NCI-H2196 treated with DMSO at 0.1 percent for 48 hours (cell line): Measurements from ENCODE around the gene DEGS2.
"Not testable (repeated sequence)": the region's sequence is repeated elsewhere in the genome, so short reads cannot be mapped to it uniquely, and the experiment has no call there.

Experiments
- DNase-seq: peaks from one replicate; lab custom pipeline; 2025; ENCODE audit not compliant: unreplicated experiment; lab: John Stamatoyannopoulos, UW

The DEGS2 gene

DNA sequence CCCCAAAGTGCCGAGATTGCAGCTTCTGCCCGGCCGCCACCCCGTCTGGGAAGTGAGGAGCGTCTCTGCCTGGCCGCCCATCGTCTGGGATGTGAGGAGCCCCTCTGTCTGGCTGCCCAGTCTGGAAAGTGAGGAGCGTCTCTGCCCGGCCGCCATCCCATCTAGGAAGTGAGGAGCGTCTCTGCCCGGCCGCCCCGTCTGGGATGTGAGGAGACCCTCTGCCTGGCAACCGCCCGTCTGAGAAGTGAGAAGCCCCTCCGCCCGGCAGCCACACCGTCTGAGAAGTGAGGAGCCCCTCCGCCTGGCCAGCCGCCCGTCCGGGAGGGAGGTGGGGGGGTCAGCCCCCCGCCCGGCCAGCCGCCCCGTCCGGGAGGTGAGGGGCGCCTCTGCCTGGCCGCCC, 21.2 kb upstream of the DEGS2 start:
- DNase-seq, result not testable (repeated sequence)

DNA sequence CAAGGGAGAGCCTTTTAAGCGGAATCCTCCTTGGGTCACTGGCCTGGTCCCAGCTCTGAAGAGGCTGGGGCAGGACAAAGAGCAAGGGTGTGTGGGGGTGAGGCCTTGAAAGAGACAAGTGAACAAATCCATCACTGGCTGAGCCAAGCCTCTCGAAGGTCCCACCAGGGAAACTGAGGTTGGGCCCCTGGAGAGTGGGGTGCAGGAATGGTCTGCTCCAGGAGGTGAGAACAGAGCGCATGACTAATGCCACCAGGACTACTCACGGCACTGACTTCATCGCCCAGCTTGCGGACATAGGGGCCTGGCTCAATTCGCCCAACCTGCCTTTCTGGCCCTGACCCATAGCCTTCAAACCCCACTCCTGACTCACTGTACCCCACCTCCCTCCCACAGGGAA, 19.2 kb upstream of the DEGS2 start:
- no peak for DNase-seq

GRCh38 chr14:100176811-100177327, 17.4 kb upstream of the DEGS2 start:
- no peak for DNase-seq

DNA sequence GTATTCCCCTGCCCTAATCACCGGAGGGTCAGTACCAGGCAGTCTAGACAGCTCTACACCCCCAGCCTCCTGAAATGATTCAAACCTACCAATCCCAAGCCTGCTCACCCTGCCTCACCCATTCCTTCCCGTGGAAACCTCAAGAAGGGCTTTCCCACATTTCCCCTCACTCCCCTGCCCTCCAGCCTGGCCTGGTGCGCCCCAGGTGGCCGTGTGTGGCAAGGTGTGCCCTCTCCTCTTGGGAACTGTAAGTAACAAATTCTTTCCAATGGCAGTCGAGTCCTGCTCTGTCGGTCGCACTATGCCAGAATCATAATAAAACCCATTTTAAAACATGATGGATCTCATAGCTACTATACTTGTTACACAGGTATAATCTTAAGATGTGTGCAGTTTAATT, 13.9 kb upstream of the DEGS2 start:
- DNase-seq, result no peak

- no peak for DNase-seq
Observed at GRCh38 chr14:100172811-100173210, 13.4 kb upstream of the DEGS2 start.

DNA sequence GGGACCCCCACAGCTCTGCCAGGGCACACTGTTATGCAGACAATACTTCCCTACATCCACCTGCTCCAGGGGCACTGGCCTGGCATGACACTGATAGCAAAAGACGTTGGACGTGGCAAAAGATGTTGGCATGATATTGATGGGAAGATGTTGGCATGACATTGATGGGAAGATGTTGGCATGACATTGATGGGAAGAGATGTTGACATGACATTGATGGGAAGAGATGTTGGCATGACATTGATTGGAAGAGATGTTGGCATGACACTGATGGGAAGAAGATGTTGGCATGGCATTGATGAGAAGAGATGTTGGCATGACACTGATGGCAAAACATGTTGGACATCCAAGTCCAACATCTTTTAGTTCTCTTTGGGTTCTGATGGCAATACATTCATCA, 11.4 kb upstream of the DEGS2 start:
- DNase-seq, result no peak

DNA sequence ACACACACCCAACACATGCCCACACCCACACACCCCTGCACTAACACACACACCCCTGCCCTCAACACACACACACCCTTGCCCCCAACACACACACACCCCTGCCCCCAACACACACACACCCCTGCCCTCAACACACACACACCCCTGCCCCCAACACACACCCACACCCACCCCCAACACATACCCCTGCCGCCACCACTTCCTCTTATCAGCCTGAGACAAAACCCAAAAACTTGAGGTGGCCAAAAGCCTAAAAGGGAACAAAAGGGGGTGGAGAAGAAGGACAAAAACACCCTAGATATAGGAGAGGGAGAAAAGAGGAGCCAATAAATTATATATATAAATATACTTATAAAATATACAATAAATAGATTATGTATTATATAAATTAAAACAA, 9.1 kb upstream of the DEGS2 start:
- no peak for DNase-seq

DNA sequence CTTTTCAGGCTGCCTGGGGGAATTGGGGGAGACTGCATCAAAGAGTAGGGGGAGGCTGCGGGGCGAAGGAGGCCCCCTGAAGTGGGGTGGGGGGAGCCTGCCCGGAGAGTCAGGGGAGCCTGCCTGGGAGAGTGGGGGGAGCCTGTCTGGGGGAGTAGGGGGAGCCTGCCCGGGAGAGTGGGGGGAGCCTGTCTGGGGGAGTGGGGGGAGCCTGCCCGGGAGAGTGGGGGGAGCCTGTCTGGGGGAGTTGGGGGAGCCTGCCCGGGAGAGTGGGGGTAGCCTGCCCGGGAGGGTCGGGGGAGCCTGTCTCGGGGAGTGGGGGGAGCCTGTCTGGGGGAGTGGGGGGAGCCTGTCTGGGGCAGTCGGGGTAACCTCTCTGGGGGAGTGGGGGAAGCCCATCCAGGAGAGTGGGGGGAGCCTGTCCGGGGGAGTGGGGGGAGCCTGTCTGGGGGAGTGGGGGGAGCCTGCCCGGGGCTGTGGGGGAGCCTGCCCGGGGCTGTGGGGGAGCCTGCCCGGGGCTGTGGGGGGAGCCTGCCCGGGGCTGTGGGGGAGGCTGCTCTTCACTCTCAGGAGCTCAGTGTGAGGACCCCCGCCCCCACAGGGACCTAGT, 6.5 kb upstream of the DEGS2 start:
- no peak for DNase-seq

GRCh38 chr14:100165376-100165775, 5.9 kb upstream of the DEGS2 start:
- DNase-seq, result no peak

DNA sequence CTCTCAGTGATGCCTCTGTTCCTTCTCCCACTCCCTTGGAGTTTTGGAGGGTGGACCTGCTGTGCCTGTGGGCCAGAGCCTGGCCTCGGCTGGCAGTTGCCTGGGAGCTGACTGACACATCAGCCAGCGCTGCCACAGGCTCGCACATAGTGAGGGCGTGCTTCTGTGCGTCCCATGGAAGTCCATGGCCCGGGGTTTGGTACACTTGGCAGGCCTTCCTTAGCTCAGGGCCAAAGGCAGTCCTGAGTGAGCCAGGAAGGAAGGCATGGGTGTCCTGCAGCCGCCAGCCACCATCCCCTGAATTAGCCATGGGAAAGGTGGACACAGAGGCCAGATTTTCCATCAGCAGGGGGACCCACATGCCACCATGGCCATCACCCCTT, 1.1 kb upstream of the DEGS2 start:
- no peak for DNase-seq

DNA sequence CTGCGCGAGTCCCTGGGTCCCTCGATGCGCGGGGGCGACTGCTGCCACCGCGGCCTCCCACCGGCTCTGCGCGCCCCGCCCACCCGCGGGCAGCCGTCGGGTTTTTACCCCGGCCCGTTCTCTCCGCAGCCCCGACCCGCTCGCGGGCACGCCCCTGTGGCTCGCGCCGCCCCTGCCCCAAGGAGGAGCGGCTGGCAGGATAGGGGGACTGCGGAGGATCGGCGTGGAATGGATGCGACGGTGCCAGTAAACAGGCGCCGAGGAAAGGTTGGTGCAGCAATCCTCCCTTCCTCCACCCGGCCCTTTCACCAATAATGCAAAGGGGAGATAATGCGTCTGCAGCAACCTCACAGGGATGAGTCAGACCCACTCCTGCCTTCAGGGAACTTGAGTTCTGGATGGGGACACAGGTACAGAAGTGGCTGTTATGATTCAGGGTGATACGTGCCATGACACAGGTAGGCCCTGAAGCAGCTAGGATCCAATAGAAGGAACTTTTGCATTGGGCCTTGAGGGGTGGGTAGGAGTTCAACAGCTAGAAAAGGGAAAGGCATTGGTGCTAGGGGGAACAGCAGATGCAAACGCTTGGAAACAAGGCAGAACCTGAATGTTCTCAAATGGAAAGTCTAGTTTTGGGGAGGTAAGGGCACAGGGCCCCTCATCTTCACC, 554 bp upstream of the DEGS2 start:
- DNase-seq, result no peak

GRCh38 chr14:100158566-100159093, 815 bp downstream of the DEGS2 start:
- no peak for DNase-seq

DNA sequence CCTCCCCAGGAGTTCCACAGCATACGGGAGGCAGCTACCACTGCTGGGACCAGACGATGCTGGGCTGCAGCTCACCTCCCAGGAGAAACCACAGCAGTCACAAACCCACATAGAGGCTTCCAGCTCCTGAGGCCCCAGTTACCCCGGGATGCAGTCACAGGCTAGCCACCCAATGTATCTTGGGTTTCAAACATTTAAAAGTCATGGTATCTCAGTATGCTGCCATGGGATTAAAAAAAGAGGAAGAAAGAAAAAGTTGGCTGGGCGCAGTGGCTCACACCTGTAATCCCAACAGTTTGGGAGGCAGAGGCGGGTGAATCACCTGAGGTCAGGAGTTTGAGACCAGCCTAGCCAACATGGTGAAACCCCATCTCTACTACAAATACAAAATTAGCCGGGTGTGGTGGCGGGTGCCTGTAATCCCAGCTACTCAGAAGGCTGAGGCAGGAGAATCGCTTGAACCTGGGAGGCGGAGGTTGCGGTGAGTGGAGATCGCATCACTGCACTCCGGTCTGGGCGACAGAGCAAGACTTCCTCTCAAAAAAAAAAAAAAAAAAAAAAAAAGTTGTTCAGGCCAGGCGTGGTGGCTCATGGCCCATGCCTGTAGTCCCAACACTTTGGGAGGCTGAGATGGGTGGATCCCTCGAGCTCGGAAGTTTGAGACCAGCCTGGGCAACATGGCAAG, 1.8 kb downstream of the DEGS2 start:
- not testable (repeated sequence) for DNase-seq

DNA sequence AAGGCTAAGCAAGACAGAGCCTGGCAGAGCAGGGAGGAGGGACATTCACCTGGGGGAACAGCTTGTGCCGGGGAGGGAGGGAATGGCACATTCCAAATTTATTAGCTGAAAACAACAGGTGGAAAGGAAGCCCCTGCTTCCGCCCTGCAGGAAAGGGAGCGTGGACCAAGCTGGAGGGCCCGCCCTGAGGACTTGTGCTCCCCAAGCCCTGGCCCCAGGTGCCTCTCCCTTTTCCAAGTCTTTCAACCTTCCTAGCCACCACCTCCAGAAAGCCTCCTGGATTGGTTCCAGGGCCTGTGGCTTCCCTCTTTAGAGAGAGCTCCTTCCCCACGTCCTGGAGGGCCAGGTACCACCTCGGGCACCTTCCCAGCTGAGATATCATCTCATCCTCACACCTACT, 2.7 kb downstream of the DEGS2 start:
- no peak for DNase-seq

DNA sequence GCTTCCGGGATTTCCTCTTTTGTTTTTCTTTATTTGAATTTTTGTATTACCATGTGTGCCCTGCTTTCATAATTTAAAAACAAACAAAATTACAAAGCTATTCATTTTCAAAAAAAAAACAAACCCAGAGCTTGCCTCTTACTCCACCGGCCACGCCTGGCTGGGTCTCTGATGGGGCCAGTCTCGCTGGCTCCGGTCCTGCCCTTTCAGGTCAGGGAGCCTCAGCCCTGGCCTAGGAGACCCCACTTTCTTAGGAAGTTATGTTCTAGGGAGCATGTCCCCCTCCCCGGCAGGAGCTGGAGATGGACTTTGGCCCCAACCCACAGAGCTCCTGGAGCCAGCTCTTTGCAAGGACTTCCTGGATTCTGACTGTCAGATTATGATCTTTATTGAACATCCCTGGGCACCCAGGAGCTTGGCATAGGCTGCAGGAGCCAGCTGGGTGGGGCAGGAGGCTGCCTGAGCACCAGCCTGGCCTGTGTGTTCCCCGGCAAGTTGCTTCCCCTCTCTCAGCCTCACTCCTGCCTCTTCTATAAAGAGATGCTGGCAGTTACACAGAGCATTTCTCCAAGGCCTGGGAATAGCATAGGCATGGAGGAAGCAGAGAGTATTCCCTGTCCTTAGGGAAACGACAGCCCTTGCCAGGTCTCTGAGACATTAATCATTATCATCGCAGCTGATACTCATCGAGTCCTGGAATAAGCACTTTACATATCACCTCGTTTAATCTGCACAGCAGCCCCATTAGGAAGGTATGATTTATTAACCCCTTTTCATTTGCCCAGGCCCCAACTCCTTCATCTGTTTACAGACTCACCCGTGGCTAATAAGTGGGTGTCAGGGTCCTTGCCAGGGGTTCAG, 3.5 kb downstream of the DEGS2 start:
- no peak for DNase-seq

GRCh38 chr14:100155049-100155621, 4.3 kb downstream of the DEGS2 start:
- DNase-seq, result no peak

DNA sequence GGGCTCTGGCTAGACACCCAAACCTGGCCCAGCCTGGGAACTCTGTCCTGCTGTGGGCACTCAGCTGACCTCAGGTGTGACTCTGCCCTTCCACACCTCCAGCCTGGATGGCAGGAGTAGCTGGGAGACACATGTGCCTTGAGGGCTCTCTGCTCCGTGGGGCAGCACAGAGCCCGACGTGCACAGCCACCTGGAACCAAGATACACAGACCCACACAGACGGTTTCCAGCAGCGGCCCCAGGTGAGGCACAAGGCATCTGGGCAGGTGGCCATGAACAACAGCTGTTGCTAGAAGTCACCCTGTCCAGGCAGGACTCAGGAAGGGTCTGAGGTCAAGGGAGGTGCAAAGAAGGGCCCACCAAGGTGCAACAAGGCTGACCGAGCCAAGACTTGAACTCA, 5.9 kb downstream of the DEGS2 start:
- no peak for DNase-seq

GRCh38 chr14:100152091-100152490, 7.4 kb downstream of the DEGS2 start:
- DNase-seq, result no peak

GRCh38 chr14:100150932-100151587, 8.4 kb downstream of the DEGS2 start:
- no peak for DNase-seq
